HL-60 (cell line): ENCODE measurements around the gene PDE1C.

ENCODE experiments used
- DNase-seq, 2 experiments: peaks; one replicate each; pipeline ENCODE4 v3.0.0-alpha.2; 2010 to 2020; ENCODE audit warnings: low read depth in 1 of 2, low spot score in 1 of 2
- H3K27ac ChIP-seq: fragments of 250-450 bp; sonication (Bioruptor Pico); replicated peaks from 2 replicates; pipeline ENCODE4 v1.5.1; 2020; ENCODE audit warnings: mild to moderate bottlenecking, moderate library complexity
- H3K27me3 ChIP-seq: fragments of 250-450 bp; sonication (Bioruptor Pico); 2 replicates; pipeline ENCODE4 v1.5.1; 2021; ENCODE audit warnings: mild to moderate bottlenecking, moderate library complexity; ENCODE audit not compliant: insufficient read depth, poor library complexity, severe bottlenecking
- H3K4me3 ChIP-seq: replicated peaks from 2 replicates; pipeline ENCODE4 v1.5.1; 2011; ENCODE audit warnings: mild to moderate bottlenecking, control low read depth, low read length; ENCODE audit not compliant: insufficient read depth
- GABPA ChIP-seq: IDR thresholded peaks from 2 replicates; pipeline ENCODE4 v1.6.1; 2012; ENCODE audit warnings: low read depth
- POLR2AphosphoS5 ChIP-seq: IDR thresholded peaks from 2 replicates; pipeline ENCODE4 v1.6.1; 2012; ENCODE audit warnings: low read depth
- SPI1 ChIP-seq: IDR thresholded peaks from 2 replicates; pipeline ENCODE4 v1.6.1; 2012; ENCODE audit warnings: low read depth, mild to moderate bottlenecking, borderline replicate concordance
- TF ChIP-seq, protein P1 (sequence below): IDR thresholded peaks from one replicate; pipeline ENCODE4 v1.5.1; 2011; ENCODE audit warnings: low read length, control low read depth, inconsistent platforms; ENCODE audit not compliant: insufficient read depth
- TF ChIP-seq, protein P2 (sequence below): IDR thresholded peaks from 2 replicates; pipeline ENCODE4 v1.6.1; 2012; ENCODE audit warnings: low read depth; ENCODE audit not compliant: insufficient replicate concordance

Gene PDE1C

DNA sequence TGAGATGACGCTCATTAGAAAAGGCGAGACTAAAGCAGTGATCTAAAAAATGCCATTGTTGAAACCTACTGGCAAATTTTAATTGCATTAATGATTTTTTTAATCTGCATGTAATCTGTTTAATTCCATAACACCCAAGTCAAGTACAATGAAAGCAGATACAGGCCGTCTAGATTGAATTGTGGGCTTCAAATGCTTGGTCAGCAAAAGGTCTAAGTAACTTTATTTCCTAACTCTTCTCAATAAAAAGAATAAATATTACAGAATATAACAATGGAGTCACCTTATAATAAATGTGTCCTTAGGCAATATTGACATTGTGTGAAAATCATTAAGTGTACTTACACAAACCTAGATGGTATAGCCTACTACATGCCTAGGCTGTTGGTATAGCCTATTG is 20.6 kb downstream of the PDE1C start:
- no peak for TF ChIP-seq SPI1
- TF ChIP-seq, protein P1, sequence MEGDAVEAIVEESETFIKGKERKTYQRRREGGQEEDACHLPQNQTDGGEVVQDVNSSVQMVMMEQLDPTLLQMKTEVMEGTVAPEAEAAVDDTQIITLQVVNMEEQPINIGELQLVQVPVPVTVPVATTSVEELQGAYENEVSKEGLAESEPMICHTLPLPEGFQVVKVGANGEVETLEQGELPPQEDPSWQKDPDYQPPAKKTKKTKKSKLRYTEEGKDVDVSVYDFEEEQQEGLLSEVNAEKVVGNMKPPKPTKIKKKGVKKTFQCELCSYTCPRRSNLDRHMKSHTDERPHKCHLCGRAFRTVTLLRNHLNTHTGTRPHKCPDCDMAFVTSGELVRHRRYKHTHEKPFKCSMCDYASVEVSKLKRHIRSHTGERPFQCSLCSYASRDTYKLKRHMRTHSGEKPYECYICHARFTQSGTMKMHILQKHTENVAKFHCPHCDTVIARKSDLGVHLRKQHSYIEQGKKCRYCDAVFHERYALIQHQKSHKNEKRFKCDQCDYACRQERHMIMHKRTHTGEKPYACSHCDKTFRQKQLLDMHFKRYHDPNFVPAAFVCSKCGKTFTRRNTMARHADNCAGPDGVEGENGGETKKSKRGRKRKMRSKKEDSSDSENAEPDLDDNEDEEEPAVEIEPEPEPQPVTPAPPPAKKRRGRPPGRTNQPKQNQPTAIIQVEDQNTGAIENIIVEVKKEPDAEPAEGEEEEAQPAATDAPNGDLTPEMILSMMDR, result no peak
- TF ChIP-seq, protein P2, sequence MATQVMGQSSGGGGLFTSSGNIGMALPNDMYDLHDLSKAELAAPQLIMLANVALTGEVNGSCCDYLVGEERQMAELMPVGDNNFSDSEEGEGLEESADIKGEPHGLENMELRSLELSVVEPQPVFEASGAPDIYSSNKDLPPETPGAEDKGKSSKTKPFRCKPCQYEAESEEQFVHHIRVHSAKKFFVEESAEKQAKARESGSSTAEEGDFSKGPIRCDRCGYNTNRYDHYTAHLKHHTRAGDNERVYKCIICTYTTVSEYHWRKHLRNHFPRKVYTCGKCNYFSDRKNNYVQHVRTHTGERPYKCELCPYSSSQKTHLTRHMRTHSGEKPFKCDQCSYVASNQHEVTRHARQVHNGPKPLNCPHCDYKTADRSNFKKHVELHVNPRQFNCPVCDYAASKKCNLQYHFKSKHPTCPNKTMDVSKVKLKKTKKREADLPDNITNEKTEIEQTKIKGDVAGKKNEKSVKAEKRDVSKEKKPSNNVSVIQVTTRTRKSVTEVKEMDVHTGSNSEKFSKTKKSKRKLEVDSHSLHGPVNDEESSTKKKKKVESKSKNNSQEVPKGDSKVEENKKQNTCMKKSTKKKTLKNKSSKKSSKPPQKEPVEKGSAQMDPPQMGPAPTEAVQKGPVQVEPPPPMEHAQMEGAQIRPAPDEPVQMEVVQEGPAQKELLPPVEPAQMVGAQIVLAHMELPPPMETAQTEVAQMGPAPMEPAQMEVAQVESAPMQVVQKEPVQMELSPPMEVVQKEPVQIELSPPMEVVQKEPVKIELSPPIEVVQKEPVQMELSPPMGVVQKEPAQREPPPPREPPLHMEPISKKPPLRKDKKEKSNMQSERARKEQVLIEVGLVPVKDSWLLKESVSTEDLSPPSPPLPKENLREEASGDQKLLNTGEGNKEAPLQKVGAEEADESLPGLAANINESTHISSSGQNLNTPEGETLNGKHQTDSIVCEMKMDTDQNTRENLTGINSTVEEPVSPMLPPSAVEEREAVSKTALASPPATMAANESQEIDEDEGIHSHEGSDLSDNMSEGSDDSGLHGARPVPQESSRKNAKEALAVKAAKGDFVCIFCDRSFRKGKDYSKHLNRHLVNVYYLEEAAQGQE, result no peak
- no peak for TF ChIP-seq POLR2AphosphoS5
- TF ChIP-seq GABPA, result no peak
- H3K27ac ChIP-seq, result no peak overlapping the region
- no peaks in the 10 kb centered on the region for H3K27me3 ChIP-seq
- DNase-seq, result no peak
- no peak overlapping the region for H3K4me3 ChIP-seq

DNA sequence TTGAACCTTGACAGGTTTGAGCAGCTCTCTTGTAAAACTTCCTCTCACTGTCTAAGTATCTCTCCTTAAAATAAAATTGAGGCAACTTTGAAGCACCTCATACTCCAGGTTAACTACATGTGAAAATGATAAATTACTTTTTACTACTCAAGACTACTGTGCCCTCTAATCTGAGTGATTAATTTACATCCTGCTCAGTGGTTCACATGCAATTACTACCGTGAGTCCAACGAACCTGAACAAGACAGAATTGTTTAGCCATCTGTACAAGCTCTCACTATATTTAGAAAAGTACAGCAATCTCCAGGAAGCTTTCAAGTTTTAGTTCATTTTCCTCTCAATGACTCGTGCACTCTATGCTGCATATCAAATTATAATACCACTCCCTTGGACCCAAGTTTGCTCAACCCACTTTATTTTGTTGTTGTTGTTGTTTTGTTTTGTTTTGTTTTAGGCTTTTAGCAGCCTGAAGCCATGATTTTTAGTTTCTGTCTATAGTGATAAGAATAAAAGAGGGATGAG is 21.2 kb downstream of the PDE1C start:
- H3K27ac ChIP-seq, result no peak overlapping the region
- TF ChIP-seq GABPA (no peak), SPI1 (no peak), POLR2AphosphoS5 (no peak)
- TF ChIP-seq, protein P2, result no peak
- TF ChIP-seq, protein P1, result no peak
- no peak overlapping the region for H3K4me3 ChIP-seq
- DNase-seq, result no peak
- H3K27me3 ChIP-seq, result no peaks in the 10 kb centered on the region

DNA sequence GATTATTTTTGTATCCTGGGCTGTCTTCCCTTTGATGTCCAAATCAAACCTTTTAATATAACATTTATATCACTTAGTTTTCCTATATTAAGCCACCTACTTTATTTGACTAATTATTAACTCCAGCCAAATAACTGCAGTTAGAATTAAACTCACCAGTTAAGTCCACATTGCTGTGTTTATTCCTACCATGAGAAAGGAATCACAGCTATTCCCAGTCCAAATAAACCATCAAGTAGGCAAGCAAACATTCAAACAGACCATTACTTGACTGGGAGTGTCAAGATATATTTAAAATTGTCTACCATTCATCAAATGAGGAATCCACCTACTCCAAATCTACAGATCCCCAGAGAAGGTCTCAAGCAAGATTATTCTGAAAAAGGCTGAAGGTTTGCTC is 22.4 kb downstream of the PDE1C start:
- no peak for DNase-seq
- Histone ChIP-seq H3K27me3 (no peaks in the 10 kb centered on the region), H3K27ac (no peak overlapping the region), H3K4me3 (no peak overlapping the region)
- TF ChIP-seq, protein P2, result no peak
- no peak for TF ChIP-seq SPI1
- no peak for TF ChIP-seq GABPA
- TF ChIP-seq, protein P1, result no peak
- TF ChIP-seq POLR2AphosphoS5, result no peak
